Bone marrow (tissue), 2 donors: ENCODE measurements around the gene FALEC.

Experiments used
- DNase-seq, 2 donors: peaks; one replicate each; lab custom pipeline; 2025; lab: John Stamatoyannopoulos, UW

FALEC gene

GRCh38 chr1:150515328-150516049 lies at the start of gene FALEC:
Gene FALEC, plus strand, starts transcription at chr1:150515752.
- peak; percentile 75 to 79 for DNase-seq

- no peak for DNase-seq
These were observed 48.6 kb upstream of the FALEC start for GRCh38 chr1:150466964-150467363.

- DNase-seq: no peak
These were observed 46.3 kb upstream of the FALEC start for GRCh38 chr1:150469291-150469690.

GRCh38 chr1:150472601-150473200 lies 42.9 kb upstream of the FALEC start:
- no peak for DNase-seq

- DNase-seq: no peak
These were observed 41.9 kb upstream of the FALEC start for GRCh38 chr1:150473659-150474058.

GRCh38 chr1:150474869-150475268 lies 40.7 kb upstream of the FALEC start:
- no peak for DNase-seq

- no peak for DNase-seq
These were observed 38.8 kb upstream of the FALEC start for GRCh38 chr1:150476754-150477153.

GRCh38 chr1:150477320-150477719 lies 38.2 kb upstream of the FALEC start:
- DNase-seq: no peak

- DNase-seq: no peak
These were observed 37.8 kb upstream of the FALEC start for GRCh38 chr1:150477733-150478132.

- no peak for DNase-seq
These were observed 36.2 kb upstream of the FALEC start for GRCh38 chr1:150479370-150479769.

GRCh38 chr1:150479927-150480352 lies 35.6 kb upstream of the FALEC start:
- DNase-seq: no peak

- DNase-seq: no peak
These were observed 31.1 kb upstream of the FALEC start for GRCh38 chr1:150484431-150484830.

- DNase-seq: peak in 1 of 2 donors; percentile 16
These were observed 30.7 kb upstream of the FALEC start for GRCh38 chr1:150484861-150485260.

GRCh38 chr1:150486966-150487762 lies 28.4 kb upstream of the FALEC start, which contains the start of gene TARS2:
Gene TARS2, plus strand, starts transcription at chr1:150487419. Its CDS starts 32 bp downstream, at chr1:150487451.
- peak; percentile 67 to 99 for DNase-seq

GRCh38 chr1:150487763-150488115 lies 27.8 kb upstream of the FALEC start:
- no peak for DNase-seq

- DNase-seq: no peak
These were observed 22.4 kb upstream of the FALEC start for GRCh38 chr1:150493175-150493574.

- no peak for DNase-seq
These were observed 17.2 kb upstream of the FALEC start for GRCh38 chr1:150498342-150498741.

GRCh38 chr1:150505431-150505830 lies 10.1 kb upstream of the FALEC start:
- no peak for DNase-seq

- peak; percentile 12 to 71 for DNase-seq
These were observed 7.4 kb upstream of the FALEC start, which contains the start of gene ECM1 for GRCh38 chr1:150507912-150508864. Gene ECM1, plus strand, starts transcription at chr1:150508109. Its CDS starts 101 bp downstream, at chr1:150508210.

GRCh38 chr1:150508982-150509381 lies 6.6 kb upstream of the FALEC start:
- no peak for DNase-seq

GRCh38 chr1:150511551-150511950 lies 4.0 kb upstream of the FALEC start:
- DNase-seq: no peak
